Immature natural killer cell (primary cell): Measurements from ENCODE around the gene ARSA. TPM values are rescaled to one million over a fixed set of nuclear protein-coding genes. Genes with fewer than 3 reads are reported as not detected.
"Not testable (repeated sequence)": the region's sequence is repeated elsewhere in the genome, so short reads cannot be mapped to it uniquely, and the experiment has no call there.

Experiments
- DNase-seq, 3 donors: peaks; one replicate each; pipeline ENCODE4 v3.0.0; 2022; ENCODE audit warnings: mixed read lengths in 1 of 3
- H3K27ac Mint-ChIP-seq, 6 donors: one replicate each; pipeline ENCODE4 v1.8.0; 2020; ENCODE audit warnings: mixed read lengths in 6 of 6, mild to moderate bottlenecking in 5 of 6, inconsistent platforms in 4 of 6, moderate library complexity in 3 of 6
- H3K27me3 Mint-ChIP-seq, 3 donors: one replicate each; pipeline ENCODE4 v1.8.0; 2020 to 2021; ENCODE audit warnings: low read depth in 3 of 3, mild to moderate bottlenecking in 3 of 3, mixed read lengths in 3 of 3, moderate library complexity in 3 of 3, inconsistent platforms in 1 of 3
- H3K36me3 Mint-ChIP-seq, 3 donors: one replicate each; pipeline ENCODE4 v1.8.0; 2020; ENCODE audit warnings: mixed read lengths in 3 of 3, inconsistent platforms in 2 of 3, mild to moderate bottlenecking in 2 of 3
- H3K4me1 Mint-ChIP-seq, 2 donors: one replicate each; pipeline ENCODE4 v1.8.0; 2020; ENCODE audit warnings: inconsistent platforms in 2 of 2, mild to moderate bottlenecking in 2 of 2, mixed read lengths in 2 of 2, moderate library complexity in 1 of 2
- H3K4me3 Mint-ChIP-seq, 5 donors: one replicate each; pipeline ENCODE4 v1.8.0; 2020; ENCODE audit warnings: mild to moderate bottlenecking in 5 of 5, mixed read lengths in 5 of 5, inconsistent platforms in 3 of 5, moderate library complexity in 3 of 5
- H3K9me3 Mint-ChIP-seq, 6 donors: one replicate each; pipeline ENCODE4 v1.8.0; 2020; ENCODE audit warnings: mild to moderate bottlenecking in 6 of 6, mixed read lengths in 6 of 6, inconsistent platforms in 4 of 6, moderate library complexity in 3 of 6
- polyA plus RNA-seq, 3 donors: library from polyadenylated mRNA; unstranded; fragments of 300-500 nt; fragmentation: Illumina TruSeq; gene quantifications; one replicate each; pipeline ENCODE4 v1.2.3, GENCODE V29; 2021

The ARSA gene
- polyA plus RNA-seq, 3 donors from 2014 or later = 3.8 to 11.2 (median 7.7) TPM

DNA sequence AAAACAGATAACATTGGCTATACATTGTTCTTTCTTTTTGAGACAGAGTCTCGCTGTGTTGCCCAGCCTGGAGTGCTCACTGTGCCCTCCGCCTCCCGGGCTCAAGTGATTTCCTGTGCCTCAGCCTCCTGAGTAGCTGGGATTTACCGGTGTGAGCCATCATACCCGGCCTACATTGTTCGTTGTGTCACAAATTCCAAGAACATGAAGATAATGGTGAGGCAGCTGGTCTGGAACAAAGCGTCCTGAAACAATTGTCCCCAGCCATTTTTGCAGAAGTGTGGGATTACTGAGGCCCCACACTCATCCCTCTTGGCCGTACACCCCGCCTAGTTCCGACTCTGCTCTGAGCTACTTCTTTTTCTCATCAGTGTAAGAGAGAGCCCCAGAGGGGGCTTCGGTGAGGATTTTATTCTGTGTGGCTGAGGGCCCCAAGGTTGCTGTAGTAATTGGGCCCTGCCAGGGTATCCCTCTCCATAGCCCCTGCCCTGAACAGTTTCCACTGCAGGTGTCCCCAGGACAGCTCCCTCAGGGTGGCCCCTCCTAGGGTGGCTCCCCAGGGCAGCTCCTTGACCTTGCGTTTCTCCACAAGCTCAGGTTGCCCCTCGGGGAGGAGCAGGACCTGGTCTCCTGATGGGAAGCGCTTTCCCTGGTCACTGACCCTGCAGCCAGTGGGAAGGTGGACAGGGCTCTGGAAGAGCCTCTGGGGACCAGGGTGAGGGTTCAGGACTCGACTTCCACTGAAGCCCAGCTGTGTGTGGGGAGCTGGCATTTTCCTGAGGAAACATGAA, 13.1 kb upstream of the ARSA start:
- Mint-ChIP-seq H3K9me3 (no peaks in the 10 kb centered on the region), H3K27me3 (peaks cover 3 to 13% (median 5%) of the 10 kb centered on the region in 3 donors), H3K36me3 (no peaks in the 10 kb centered on the region), H3K27ac (no peak overlapping the region), H3K4me1 (no peaks in the 10 kb centered on the region), H3K4me3 (no peak overlapping the region)
- DNase-seq = no peak

DNA sequence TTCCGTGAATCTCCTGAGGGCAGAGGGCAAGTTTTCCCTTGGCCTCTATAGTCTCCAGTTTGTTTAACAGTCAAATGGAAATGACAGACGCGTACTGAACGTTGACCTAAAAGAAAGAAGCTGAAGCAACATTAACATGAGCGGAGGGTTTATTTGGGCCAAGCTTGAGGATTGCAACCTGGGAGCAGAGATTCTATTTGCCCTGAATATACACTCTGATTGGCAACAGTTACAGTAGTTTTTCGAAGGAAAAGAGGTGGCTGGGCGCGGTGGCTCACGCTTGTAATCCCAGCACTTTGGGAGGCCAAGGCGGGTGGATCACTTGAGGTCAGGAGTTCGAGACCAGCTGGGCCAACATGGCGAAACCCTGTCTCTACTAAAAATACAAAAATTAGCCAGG, 12.3 kb upstream of the ARSA start:
- H3K4me1 Mint-ChIP-seq, H3K4me3 Mint-ChIP-seq, DNase-seq, H3K36me3 Mint-ChIP-seq, H3K9me3 Mint-ChIP-seq: not testable (repeated sequence)
- Mint-ChIP-seq H3K27ac (peak overlapping the region in 1 of 6 donors; percentile 4), H3K27me3 (peaks cover 0 to 15% (median 5%) of the 10 kb centered on the region in 3 donors)

DNA sequence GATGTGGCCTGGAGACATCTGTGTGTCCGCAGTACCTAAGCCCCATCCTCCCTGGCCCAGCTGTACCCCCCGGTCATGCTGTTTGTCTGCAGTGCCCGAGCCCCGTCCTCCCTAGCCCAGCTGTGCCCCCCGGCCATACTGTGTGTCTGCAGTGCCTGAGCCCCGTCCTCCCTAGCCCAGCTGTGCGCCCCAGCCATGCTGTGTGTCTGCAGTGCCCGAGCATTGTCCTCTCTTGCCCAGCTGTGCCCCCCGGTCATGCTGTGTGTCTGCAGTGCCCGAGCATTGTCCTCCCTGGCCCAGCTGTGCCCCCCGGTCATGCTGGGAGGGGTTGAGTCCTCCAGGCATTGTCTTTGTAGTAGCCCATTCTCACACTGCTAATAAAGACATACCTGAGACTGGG, 7.6 kb upstream of the ARSA start:
- Mint-ChIP-seq H3K4me3 (no peak overlapping the region), H3K27me3 (peaks cover 0 to 2% (median 0%) of the 10 kb centered on the region in 3 donors), H3K27ac (no peak overlapping the region), H3K4me1 (no peaks in the 10 kb centered on the region), H3K9me3 (no peaks in the 10 kb centered on the region), H3K36me3 (no peaks in the 10 kb centered on the region)
- no peak for DNase-seq

DNA sequence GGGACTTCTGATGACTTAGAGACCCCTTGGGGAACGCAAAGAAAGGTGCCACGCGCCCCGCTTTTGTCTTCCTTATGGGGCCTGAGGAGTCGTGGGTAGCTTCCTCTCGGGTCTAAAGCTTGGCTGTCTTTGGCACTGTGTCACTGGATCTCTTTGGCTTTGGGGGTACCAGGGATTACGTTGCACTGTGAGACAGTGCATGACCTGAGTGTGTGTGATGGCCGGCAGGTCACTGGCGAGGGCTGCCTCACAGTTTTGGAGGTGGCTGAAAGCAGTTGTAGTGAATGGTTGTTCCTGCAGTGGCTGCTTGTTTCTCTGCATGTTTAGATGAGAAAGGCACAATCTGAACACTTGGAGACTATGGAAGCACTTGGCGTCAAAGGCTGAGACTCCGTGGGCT, 5.8 kb upstream of the ARSA start:
- peaks cover 11 to 16% of the 10 kb centered on the region in 2 donors for H3K4me1 Mint-ChIP-seq
- no peak for DNase-seq
- no peaks in the 10 kb centered on the region for H3K36me3 Mint-ChIP-seq
- no peaks in the 10 kb centered on the region for H3K9me3 Mint-ChIP-seq
- peaks cover 3 to 6% (median 6%) of the 10 kb centered on the region in 3 donors for H3K27me3 Mint-ChIP-seq
- H3K27ac Mint-ChIP-seq = no peak overlapping the region
- no peak overlapping the region for H3K4me3 Mint-ChIP-seq

DNA sequence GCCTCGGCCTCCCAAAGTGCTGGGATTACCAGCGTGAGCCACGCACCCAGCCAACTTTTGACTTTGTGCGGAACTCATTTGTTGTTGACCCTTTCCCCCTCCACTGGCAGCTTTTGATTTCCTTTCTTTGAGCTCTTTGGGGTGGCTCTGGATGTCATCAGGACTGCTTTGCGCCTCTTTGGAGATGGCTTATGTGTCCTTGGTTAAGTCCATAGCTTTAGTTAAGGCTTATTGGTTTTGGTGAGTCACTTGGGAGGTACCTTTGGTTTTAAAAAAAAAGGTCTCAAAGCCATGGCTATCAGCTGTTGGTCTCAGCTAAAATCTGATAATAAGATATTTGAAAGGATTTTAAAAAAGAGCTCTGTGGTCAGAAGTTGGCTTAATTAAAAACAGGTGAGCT, 5.1 kb upstream of the ARSA start:
- Mint-ChIP-seq H3K27me3 (peaks cover 9 to 13% (median 12%) of the 10 kb centered on the region in 3 donors), H3K4me3 (no peak overlapping the region), H3K36me3 (no peaks in the 10 kb centered on the region), H3K27ac (no peak overlapping the region), H3K4me1 (peaks cover 16 to 22% of the 10 kb centered on the region in 2 donors), H3K9me3 (no peaks in the 10 kb centered on the region)
- no peak for DNase-seq

DNA sequence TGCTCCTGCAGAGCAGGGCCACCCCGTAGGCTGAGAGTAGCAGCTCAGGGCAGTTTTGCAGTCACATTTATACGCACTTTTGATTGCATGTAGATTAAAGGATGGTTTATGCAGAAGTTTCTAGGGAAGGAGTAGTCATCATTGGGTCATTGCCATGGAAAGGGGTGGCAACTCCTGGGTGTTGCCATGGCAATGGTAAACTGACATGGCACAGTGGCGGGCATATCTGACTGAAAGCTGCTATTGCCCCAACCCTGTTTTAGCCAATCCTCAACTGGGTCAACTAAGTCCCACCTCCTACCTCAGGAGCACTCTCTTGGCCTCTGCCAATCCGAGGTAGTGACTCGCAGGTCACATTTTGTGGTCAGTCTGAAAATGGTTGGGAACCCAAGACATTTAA, 2.4 kb upstream of the ARSA start:
- peaks cover 20 to 22% of the 10 kb centered on the region in 2 donors for H3K4me1 Mint-ChIP-seq
- DNase-seq = no peak
- H3K4me3 Mint-ChIP-seq = no peak overlapping the region
- peak overlapping the region in 4 of 6 donors; percentile 74 to 93 (median 82) for H3K27ac Mint-ChIP-seq
- no peaks in the 10 kb centered on the region for H3K36me3 Mint-ChIP-seq
- no peaks in the 10 kb centered on the region for H3K9me3 Mint-ChIP-seq
- peaks cover 9 to 15% (median 12%) of the 10 kb centered on the region in 3 donors for H3K27me3 Mint-ChIP-seq

DNA sequence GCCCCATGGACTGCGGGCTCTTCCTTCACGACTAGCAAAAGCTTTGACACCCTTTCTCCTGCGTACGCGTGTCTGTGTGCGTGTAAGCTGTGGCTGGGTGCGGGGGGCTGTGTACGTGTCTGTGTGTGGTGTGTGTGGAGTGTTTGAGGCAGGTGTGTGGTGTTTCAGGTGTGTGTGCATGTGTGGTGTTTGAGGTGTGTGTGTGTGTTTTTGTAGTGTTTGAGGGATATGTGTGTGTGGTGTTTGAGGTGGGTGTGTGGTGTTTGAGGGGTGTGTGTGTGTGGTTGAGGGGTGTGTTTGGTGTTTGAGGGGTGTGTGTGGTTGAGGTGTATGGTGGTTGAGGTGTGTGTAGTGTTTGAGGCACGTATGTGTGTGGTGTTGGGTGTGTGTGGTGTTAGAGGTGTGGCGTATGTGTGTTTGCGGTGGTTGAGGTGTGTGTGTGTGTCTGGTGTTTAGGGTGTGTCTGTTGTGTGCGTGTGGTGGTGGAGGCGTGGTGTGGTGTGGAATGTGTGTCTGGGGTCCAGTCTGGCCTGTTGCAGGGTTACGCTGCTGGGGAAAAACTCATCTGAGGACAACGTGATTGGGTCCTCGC, 687 bp upstream of the ARSA start:
- DNase-seq = peak; percentile 81 to 88 (median 85)
- H3K4me1 Mint-ChIP-seq = peaks cover 22 to 23% of the 10 kb centered on the region in 2 donors
- H3K36me3 Mint-ChIP-seq = no peaks in the 10 kb centered on the region
- peak overlapping the region; percentile 92 to 96 (median 94) for H3K27ac Mint-ChIP-seq
- no peaks in the 10 kb centered on the region for H3K9me3 Mint-ChIP-seq
- H3K27me3 Mint-ChIP-seq = peaks cover 9 to 15% (median 12%) of the 10 kb centered on the region in 3 donors
- H3K4me3 Mint-ChIP-seq = peak overlapping the region; percentile 68 to 88 (median 78)

DNA sequence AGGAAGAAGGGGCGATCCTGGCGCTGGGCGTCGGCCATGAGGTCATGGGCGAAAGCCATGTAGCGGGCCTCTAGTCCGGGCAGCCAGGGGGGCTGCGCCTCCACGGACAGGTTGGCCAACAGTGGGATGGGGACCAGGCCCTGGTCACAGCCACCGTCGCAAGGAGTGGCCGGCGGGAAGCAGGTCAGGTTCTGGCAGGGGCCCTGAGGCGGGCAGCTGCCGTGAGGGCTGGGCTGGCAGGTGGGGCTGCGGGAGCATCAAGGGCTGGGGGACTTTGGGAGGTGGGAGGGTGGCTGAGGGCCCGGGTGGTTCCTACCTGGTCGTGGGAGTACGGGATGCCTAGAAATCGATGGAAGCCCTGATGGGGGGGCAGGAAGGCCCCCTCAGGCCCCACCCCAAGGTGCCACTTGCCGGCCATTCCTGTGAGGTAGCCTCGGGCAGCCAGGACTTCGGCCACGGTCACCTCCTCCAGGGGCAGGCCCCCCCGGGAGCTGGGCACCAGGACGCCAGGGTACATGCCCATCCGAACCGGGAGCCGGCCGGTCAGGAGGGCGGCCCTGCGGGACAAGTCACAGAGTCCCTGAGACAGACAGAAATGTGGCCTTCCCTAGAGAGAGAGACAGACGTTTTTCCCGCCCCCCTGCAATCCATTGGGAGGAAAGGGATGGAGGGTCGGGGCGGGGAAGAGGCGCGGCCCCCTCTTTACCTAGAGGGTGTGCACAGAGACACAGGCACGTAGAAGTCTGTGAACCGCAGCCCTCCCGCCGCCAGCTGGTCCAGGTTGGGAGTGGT, 906 bp downstream of the ARSA start:
- Mint-ChIP-seq H3K27me3 (peaks cover 9 to 15% (median 15%) of the 10 kb centered on the region in 3 donors), H3K4me3 (peak overlapping the region; percentile 65 to 76 (median 70)), H3K9me3 (no peaks in the 10 kb centered on the region), H3K27ac (peak overlapping the region in 5 of 6 donors; percentile 39 to 84 (median 64)), H3K36me3 (no peaks in the 10 kb centered on the region), H3K4me1 (peaks cover 30 to 31% of the 10 kb centered on the region in 2 donors)
- DNase-seq = no peak

DNA sequence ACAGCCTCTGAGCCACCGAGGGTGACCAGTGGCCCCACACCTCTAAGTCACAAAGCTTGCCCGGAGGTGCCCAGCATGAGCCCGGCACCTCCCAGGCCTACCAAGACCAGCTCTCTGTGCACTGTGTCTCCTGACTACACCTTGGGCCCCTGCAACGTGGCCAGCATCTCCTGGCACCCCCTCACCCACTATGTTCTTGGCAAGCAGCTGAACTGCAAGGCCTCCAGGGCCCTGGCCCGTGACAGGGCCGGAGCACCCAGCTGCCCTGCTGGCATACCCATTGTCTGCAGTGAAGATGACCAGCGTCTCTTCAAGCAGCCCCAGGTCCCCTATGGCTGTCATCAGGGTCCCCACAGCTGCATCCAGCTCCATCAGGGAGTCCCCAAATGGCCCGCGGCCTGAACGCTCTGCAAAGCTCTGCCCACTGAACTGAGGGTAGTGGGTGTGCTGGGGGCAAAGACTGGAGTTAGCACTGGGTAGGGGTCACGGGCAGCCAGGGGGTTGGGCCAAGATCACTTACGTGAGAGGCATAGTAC, 1.6 kb downstream of the ARSA start:
- Mint-ChIP-seq H3K4me1 (peaks cover 37% of the 10 kb centered on the region in 2 donors), H3K27ac (peak overlapping the region in 5 of 6 donors; percentile 39 to 79 (median 62)), H3K4me3 (peak overlapping the region; percentile 35 to 73 (median 50)), H3K36me3 (no peaks in the 10 kb centered on the region), H3K9me3 (no peaks in the 10 kb centered on the region), H3K27me3 (peaks cover 9 to 15% (median 15%) of the 10 kb centered on the region in 3 donors)
- DNase-seq = no peak

DNA sequence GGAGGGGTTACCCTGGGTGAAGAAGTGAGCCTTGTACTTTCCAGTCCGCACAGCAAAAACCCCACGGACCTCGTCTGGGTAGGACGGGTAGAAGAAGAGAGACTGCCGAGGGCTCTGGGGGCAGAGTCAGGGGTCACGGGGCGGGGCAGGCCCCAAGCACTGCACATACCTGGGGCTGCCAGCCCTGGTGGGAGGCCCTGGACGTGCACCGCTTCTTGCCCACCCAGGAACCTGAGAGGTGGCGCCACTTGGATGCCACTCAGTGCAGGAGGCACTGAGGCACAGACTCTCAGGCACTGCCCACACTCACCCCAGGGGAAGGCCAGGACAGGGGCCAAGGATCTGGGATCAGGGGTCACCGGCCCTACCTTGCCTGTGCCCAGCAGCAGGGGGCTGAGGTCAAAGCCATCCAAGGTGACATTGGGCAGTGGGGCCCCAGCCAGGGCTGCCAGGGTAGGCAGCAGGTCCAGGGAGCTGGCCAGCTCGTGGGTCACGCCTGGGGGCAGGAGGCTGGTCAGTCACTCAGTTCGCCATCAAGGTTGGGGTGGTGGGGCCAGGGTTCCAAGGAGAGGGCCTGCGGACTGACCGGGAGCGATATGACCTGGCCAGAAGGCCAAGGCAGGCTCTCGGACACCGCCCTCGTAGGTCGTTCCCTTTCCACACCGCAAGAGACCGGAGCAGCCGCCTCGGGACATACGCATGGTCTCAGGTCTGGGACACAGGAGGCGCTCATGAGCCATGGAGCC, 2.2 kb downstream of the ARSA start:
- no peak for DNase-seq
- H3K9me3 Mint-ChIP-seq = no peaks in the 10 kb centered on the region
- H3K27me3 Mint-ChIP-seq = peaks cover 9 to 15% (median 15%) of the 10 kb centered on the region in 3 donors
- no peaks in the 10 kb centered on the region for H3K36me3 Mint-ChIP-seq
- no peak overlapping the region for H3K27ac Mint-ChIP-seq
- peaks cover 43 to 44% of the 10 kb centered on the region in 2 donors for H3K4me1 Mint-ChIP-seq
- H3K4me3 Mint-ChIP-seq = no peak overlapping the region

DNA sequence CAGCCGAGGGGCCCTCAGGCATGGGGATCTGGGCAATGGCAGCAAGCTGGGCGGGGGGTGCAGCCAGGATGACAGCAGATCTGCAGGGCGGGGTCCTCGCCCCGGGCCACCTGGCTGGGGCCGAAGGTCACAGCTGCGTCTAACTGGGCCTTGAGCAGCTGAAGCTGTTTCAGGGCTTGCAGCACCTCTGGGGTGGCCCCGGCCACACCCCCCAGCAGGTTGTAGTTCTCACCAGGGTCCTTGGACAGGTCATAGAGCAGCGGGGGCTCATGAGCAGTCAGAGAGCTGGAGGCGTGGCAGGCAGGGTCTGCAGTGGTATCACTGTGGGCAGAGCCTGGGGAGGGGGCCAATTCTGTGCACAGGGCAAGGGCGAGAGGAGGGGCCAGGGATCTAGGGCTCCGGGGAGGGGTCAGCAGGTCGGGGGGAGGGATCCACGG, 2.8 kb downstream of the ARSA start:
- no peaks in the 10 kb centered on the region for H3K9me3 Mint-ChIP-seq
- H3K27ac Mint-ChIP-seq = peak overlapping the region in 1 of 6 donors; percentile 57
- H3K27me3 Mint-ChIP-seq = peaks cover 14 to 21% (median 15%) of the 10 kb centered on the region in 3 donors
- H3K36me3 Mint-ChIP-seq = no peaks in the 10 kb centered on the region
- no peak overlapping the region for H3K4me3 Mint-ChIP-seq
- peaks cover 47 to 48% of the 10 kb centered on the region in 2 donors for H3K4me1 Mint-ChIP-seq
- no peak for DNase-seq

DNA sequence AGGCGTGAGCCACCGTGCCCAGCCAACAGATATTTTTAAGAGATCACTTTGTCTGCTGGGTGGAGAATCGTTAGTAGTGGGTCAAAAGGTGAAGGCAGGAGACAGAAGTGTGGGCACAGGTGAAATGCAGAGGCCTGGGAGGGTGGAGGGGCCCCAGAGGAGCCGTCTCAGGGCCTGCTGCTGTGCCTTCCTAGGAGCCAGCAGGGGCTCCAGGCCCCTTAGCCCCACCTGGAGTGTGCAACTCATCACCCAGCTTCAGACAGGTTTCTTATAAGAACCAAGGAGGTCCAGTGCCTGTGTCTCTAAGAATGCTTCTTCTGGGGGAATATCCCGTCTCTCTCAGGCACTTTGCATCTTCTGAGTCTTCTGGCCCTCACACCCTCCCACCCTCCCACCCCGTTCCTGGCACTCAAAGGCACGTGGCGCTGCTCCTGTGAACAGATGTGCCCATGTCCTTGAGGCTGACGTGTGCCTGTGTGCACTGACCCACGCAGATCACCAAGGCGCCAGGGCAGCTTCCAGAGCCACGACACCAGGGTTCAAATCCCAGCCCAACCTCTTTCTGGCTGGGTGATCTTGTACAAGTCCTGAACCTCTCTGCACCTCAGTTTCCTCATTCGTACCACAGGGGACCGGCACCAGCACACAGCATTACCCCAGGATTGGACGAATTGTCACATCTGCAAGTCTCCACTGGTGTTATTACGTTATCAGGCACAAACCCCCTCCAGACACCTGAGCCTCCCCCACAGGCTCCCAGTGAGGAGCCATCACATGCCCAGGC, 3.4 kb downstream of the ARSA start:
- no peak overlapping the region for H3K27ac Mint-ChIP-seq
- no peak overlapping the region for H3K4me3 Mint-ChIP-seq
- peaks cover 47 to 49% of the 10 kb centered on the region in 2 donors for H3K4me1 Mint-ChIP-seq
- no peak for DNase-seq
- peaks cover 0 to 2% (median 0%) of the 10 kb centered on the region in 6 donors for H3K9me3 Mint-ChIP-seq
- peaks cover 11 to 21% (median 14%) of the 10 kb centered on the region in 3 donors for H3K27me3 Mint-ChIP-seq
- H3K36me3 Mint-ChIP-seq = no peaks in the 10 kb centered on the region
